Esophagus muscularis mucosa (tissue), 4 donors: ENCODE results near the gene PSMG1. TPM values are rescaled to one million over a fixed set of nuclear protein-coding genes. Genes with fewer than 3 reads are reported as not detected.

Source experiments
- DNase-seq: peaks from one replicate; pipeline ENCODE4 v3.0.0-alpha.2; 2017; ENCODE audit errors: extremely low spot score
- H3K27ac ChIP-seq, 4 donors: fragments of 200-600 bp; sonication (generic); replicated peaks in 1 of 4; 1 replicate in 3 of 4; 2 replicates in 1 of 4; pipeline ENCODE4 v1.5.1; 2016 to 2019; ENCODE audit warnings: mild to moderate bottlenecking in 1 of 4
- H3K27me3 ChIP-seq, 4 donors: fragments of 200-600 bp; sonication (generic); one replicate each; pipeline versions ENCODE4 v1.5.1 to v1.6.0; 2016 to 2019
- H3K36me3 ChIP-seq, 4 donors: fragments of 200-600 bp; sonication (generic); one replicate each; pipeline ENCODE4 v1.5.1; 2016 to 2019
- H3K4me1 ChIP-seq, 4 donors: fragments of 200-600 bp; sonication (generic); one replicate each; pipeline ENCODE4 v1.5.1; 2016 to 2019
- H3K4me3 ChIP-seq, 4 donors: fragments of 200-600 bp; sonication (generic); 1 replicate in 2 of 4; 2 replicates in 2 of 4; pipeline ENCODE4 v1.5.1; 2016 to 2019; ENCODE audit warnings: mild to moderate bottlenecking in 4 of 4, moderate library complexity in 1 of 4
- H3K9me3 ChIP-seq, 4 donors: fragments of 200-600 bp; sonication (generic); 1 replicate in 3 of 4; 2 replicates in 1 of 4; pipeline ENCODE4 v1.5.1; 2016 to 2019
- CTCF ChIP-seq, 3 experiments: fragments of 200-600 bp in 2 of 3; fragments of 450-650 bp in 1 of 3; sonication (generic) in 2 of 3; IDR thresholded peaks; one replicate each; pipeline ENCODE4 v1.5.1; 2017 to 2019; ENCODE audit warnings: antibody characterized with exemption in 3 of 3, mild to moderate bottlenecking in 2 of 3, moderate library complexity in 1 of 3
- EP300 ChIP-seq: sonication (generic); formaldehyde crosslinking; IDR thresholded peaks from one replicate; pipeline ENCODE4 v1.6.1; 2017; ENCODE audit warnings: antibody characterized with exemption
- POLR2A ChIP-seq: fragments of 450-650 bp; IDR thresholded peaks from one replicate; pipeline ENCODE4 v1.6.1; 2017; ENCODE audit warnings: antibody characterized with exemption, moderate library complexity, mild to moderate bottlenecking, low read depth
- POLR2AphosphoS5 ChIP-seq, 2 donors: sonication (generic); formaldehyde crosslinking; IDR thresholded peaks; one replicate each; pipeline ENCODE4 v1.6.1; 2017; ENCODE audit warnings: antibody characterized with exemption in 2 of 2
- WGBS: methylation state at CpG from one replicate; pipeline ENCODE4 v1.1.5; 2018; 5-methylcytosine and 5-hydroxymethylcytosine counted together
- intact Hi-C: fragments of 100-400 bp; cut with DNase I; formaldehyde crosslinking; loops from one replicate; pipeline ENCODE4 v1.15.1; 2023
- total RNA-seq, 4 donors: library from RNA; depleted of rRNA; stranded (reverse); fragments of >200 nt; gene quantifications; one replicate each; pipeline versions ENCODE4 v1.1.0 to v1.2.1, GENCODE V29; 2016

The PSMG1 gene
- total RNA-seq, 4 donors from 2014 or later = 23.5 to 32.8 (median 25.1) TPM

GRCh38 chr21:39185157-39185556, 1.9 kb upstream of the PSMG1 start:
- WGBS = 74% methylated on average over 2 of the region's 2 CpGs
- Histone ChIP-seq H3K4me1 (peaks cover 8 to 34% (median 25%) of the 10 kb centered on the region in 4 donors), H3K27ac (no peak overlapping the region), H3K27me3 (no peaks in the 10 kb centered on the region), H3K4me3 (no peak overlapping the region), H3K36me3 (no peaks in the 10 kb centered on the region), H3K9me3 (no peaks in the 10 kb centered on the region)
- no peak for TF ChIP-seq POLR2A
- no peak for TF ChIP-seq CTCF (IDR thresholded peaks at IDR 0.05)
- TF ChIP-seq POLR2AphosphoS5 (IDR thresholded peaks at IDR 0.05) = no peak
- no peak for DNase-seq
- intact Hi-C loops = loop anchor here (10.0 kb wide), 1 partner anchor 200 kb away; a partner anchor contains a TSS

- WGBS = 5% methylated on average over 22 of the region's 22 CpGs
- DNase-seq = no peak
- H3K4me1 ChIP-seq = peaks cover 8 to 34% (median 25%) of the 10 kb centered on the region in 4 donors
- H3K27ac ChIP-seq = peak overlapping the region; percentile 83 to 93 (median 89)
- TF ChIP-seq POLR2A (no peak), EP300 (no peak)
- H3K9me3 ChIP-seq = no peaks in the 10 kb centered on the region
- intact Hi-C loops = loop anchor here (10.0 kb wide), 1 partner anchor 200 kb away; a partner anchor contains a TSS
- H3K36me3 ChIP-seq = peaks cover 0 to 2% (median 0%) of the 10 kb centered on the region in 4 donors
- peak overlapping the region; percentile 68 to 93 (median 90) for H3K4me3 ChIP-seq
- H3K27me3 ChIP-seq = no peaks in the 10 kb centered on the region
Measured at GRCh38 chr21:39184050-39184980, 1.1 kb upstream of the PSMG1 start.

- 2% methylated on average over 35 of the region's 51 CpGs for WGBS
- Histone ChIP-seq H3K27ac (peak overlapping the region; percentile 83 to 93 (median 89)), H3K27me3 (no peaks in the 10 kb centered on the region), H3K9me3 (no peaks in the 10 kb centered on the region), H3K4me1 (peaks cover 8 to 34% (median 25%) of the 10 kb centered on the region in 4 donors), H3K36me3 (peaks cover 0 to 7% (median 3%) of the 10 kb centered on the region in 4 donors), H3K4me3 (peak overlapping the region; percentile 68 to 93 (median 90))
- intact Hi-C loops = loop anchor here (10.0 kb wide), 1 partner anchor 202 kb away; a partner anchor contains a TSS
- TF ChIP-seq POLR2AphosphoS5 (IDR thresholded peaks at IDR 0.05) (no peak), CTCF (IDR thresholded peaks at IDR 0.05) (no peak), POLR2A (no peak), EP300 (no peak)
- no peak for DNase-seq
Measured at GRCh38 chr21:39182484-39183271, 573 bp downstream of the PSMG1 start.

- no peaks in the 10 kb centered on the region for H3K9me3 ChIP-seq
- H3K4me1 ChIP-seq = peaks cover 8 to 32% (median 25%) of the 10 kb centered on the region in 4 donors
- peak overlapping the region; percentile 68 to 93 (median 90) for H3K4me3 ChIP-seq
- peaks cover 0 to 14% (median 5%) of the 10 kb centered on the region in 4 donors for H3K36me3 ChIP-seq
- H3K27ac ChIP-seq = peak overlapping the region in 1 of 4 donors; percentile 83
- TF ChIP-seq POLR2AphosphoS5 (IDR thresholded peaks at IDR 0.05) = no peak
- 67% methylated on average over 8 of the region's 8 CpGs for WGBS
- intact Hi-C loops = loop anchor here (10.0 kb wide), 1 partner anchor 203 kb away; a partner anchor contains a TSS
- DNase-seq = no peak
- H3K27me3 ChIP-seq = no peaks in the 10 kb centered on the region
Measured at GRCh38 chr21:39182016-39182415, 1.2 kb downstream of the PSMG1 start.

GRCh38 chr21:39181205-39181818, 1.9 kb downstream of the PSMG1 start:
- peaks cover 8 to 30% (median 25%) of the 10 kb centered on the region in 4 donors for H3K4me1 ChIP-seq
- DNase-seq = no peak
- intact Hi-C loops = loop anchor here (10.0 kb wide), 1 partner anchor 203 kb away; a partner anchor contains a TSS
- peaks cover 0 to 14% (median 5%) of the 10 kb centered on the region in 4 donors for H3K36me3 ChIP-seq
- no peaks in the 10 kb centered on the region for H3K27me3 ChIP-seq
- H3K27ac ChIP-seq = no peak overlapping the region
- H3K4me3 ChIP-seq = no peak overlapping the region
- H3K9me3 ChIP-seq = no peaks in the 10 kb centered on the region
- WGBS = 90% methylated on average over 4 of the region's 4 CpGs
- TF ChIP-seq EP300 = no peak
- TF ChIP-seq POLR2AphosphoS5 (IDR thresholded peaks at IDR 0.05) = no peak
- no peak for TF ChIP-seq POLR2A
- TF ChIP-seq CTCF (IDR thresholded peaks at IDR 0.05) = no peak
